ENCODE data around the gene KRIT1.

GRCh38 chr7:92260248-92260781, 14.6 kb upstream of the KRIT1 start:
- TF ChIP-seq, protein P1, sequence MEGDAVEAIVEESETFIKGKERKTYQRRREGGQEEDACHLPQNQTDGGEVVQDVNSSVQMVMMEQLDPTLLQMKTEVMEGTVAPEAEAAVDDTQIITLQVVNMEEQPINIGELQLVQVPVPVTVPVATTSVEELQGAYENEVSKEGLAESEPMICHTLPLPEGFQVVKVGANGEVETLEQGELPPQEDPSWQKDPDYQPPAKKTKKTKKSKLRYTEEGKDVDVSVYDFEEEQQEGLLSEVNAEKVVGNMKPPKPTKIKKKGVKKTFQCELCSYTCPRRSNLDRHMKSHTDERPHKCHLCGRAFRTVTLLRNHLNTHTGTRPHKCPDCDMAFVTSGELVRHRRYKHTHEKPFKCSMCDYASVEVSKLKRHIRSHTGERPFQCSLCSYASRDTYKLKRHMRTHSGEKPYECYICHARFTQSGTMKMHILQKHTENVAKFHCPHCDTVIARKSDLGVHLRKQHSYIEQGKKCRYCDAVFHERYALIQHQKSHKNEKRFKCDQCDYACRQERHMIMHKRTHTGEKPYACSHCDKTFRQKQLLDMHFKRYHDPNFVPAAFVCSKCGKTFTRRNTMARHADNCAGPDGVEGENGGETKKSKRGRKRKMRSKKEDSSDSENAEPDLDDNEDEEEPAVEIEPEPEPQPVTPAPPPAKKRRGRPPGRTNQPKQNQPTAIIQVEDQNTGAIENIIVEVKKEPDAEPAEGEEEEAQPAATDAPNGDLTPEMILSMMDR (IDR thresholded peaks at IDR 0.05), result no peak
- TF ChIP-seq POLR2A (IDR thresholded peaks at IDR 0.05), result no peak

Data from testis (tissue), 2 donors.